HepG2 (cell line): ENCODE results near the gene METAP1D. TPM values are rescaled to one million over a fixed set of nuclear protein-coding genes. Genes with fewer than 3 reads are reported as not detected.

Experiments
- ATF4 ChIP-seq, 2 experiments: fragments of 450-650 bp in 1 of 2; sonication (generic) in 1 of 2; formaldehyde crosslinking; IDR thresholded peaks; 2 replicates each; pipeline versions ENCODE4 v1.5.0 to v1.8.0; 2020 to 2022; ENCODE audit warnings: mild to moderate bottlenecking in 1 of 2, missing genetic modification reagents in 1 of 2
- ATF5 ChIP-seq: sonication (generic); formaldehyde crosslinking; IDR thresholded peaks from 2 replicates; pipeline ENCODE4 v1.4.0; 2020; ENCODE audit warnings: mild to moderate bottlenecking, low read depth, missing genetic modification reagents
- EHMT2 ChIP-seq: fragments of 200-600 bp; sonication (generic); IDR thresholded peaks from 2 replicates; pipeline ENCODE4 v1.7.0; 2017; ENCODE audit warnings: antibody characterized with exemption, low read depth, low read length, borderline replicate concordance
- GATAD1 ChIP-seq: IDR thresholded peaks from 2 replicates; pipeline ENCODE4 v1.6.1; 2016; ENCODE audit warnings: missing genetic modification reagents, missing compliant biosample characterization
- POLR2A ChIP-seq, 2 experiments: IDR thresholded peaks; 2 replicates each; pipeline ENCODE4 v1.6.1; 2011; ENCODE audit warnings: low read depth in 2 of 2, low read length in 2 of 2, mild to moderate bottlenecking in 1 of 2, moderate library complexity in 1 of 2; ENCODE audit not compliant: insufficient read depth in 1 of 2
- TBX3 ChIP-seq: fragments of 450-650 bp; IDR thresholded peaks from 2 replicates; pipeline ENCODE4 v1.6.1; 2017; ENCODE audit warnings: antibody characterized with exemption, mild to moderate bottlenecking, inconsistent platforms, borderline replicate concordance
- ZNF232 ChIP-seq: sonication (generic); formaldehyde crosslinking; IDR thresholded peaks from 2 replicates; pipeline ENCODE4 v1.4.0; 2020; ENCODE audit warnings: missing genetic modification reagents, borderline replicate concordance
- ZNF253 ChIP-seq: sonication (generic); formaldehyde crosslinking; IDR thresholded peaks from 2 replicates; pipeline ENCODE4 v1.8.0; 2022; ENCODE audit warnings: mild to moderate bottlenecking, missing genetic modification reagents, borderline replicate concordance
- ZNF589 ChIP-seq: sonication (generic); formaldehyde crosslinking; conservative IDR thresholded peaks from 2 replicates; pipeline ENCODE4 v1.8.0; 2022; ENCODE audit warnings: mild to moderate bottlenecking, moderate library complexity, missing genetic modification reagents
- ZNF746 ChIP-seq: sonication (generic); formaldehyde crosslinking; IDR thresholded peaks from 2 replicates; pipeline ENCODE4 v1.8.0; 2022; ENCODE audit warnings: mild to moderate bottlenecking, missing genetic modification reagents
- ZNF768 ChIP-seq: sonication (generic); formaldehyde crosslinking; IDR thresholded peaks from 2 replicates; pipeline ENCODE4 v1.4.0; 2020; ENCODE audit warnings: missing genetic modification reagents
- ZSCAN25 ChIP-seq: sonication (generic); formaldehyde crosslinking; IDR thresholded peaks from 2 replicates; pipeline ENCODE4 v1.8.0; 2022; ENCODE audit warnings: mild to moderate bottlenecking, missing genetic modification reagents
- polyA plus RNA-seq, 8 experiments: library from polyadenylated mRNA; depleted of rRNA in 3 of 8; stranded (reverse) in 7 of 8; unstranded in 1 of 8; fragments of >200 nt; fragmentation: Illumina TruSeq in 4 of 8; extraction: Trizol in 4 of 8; gene quantifications; 2 replicates each; pipeline versions ENCODE4 v1.2.1 to v1.2.3, GENCODE V29; 2011 to 2016; ENCODE audit warnings: low read depth in 4 of 8, missing spikeins in 1 of 8, mixed read lengths in 1 of 8; ENCODE audit not compliant: insufficient read depth in 1 of 8
- total RNA-seq, 5 experiments: library from RNA; depleted of rRNA; stranded (reverse); fragments of >200 nt; fragmentation: Illumina TruSeq; extraction: Trizol; gene quantifications; 2 replicates each; pipeline ENCODE4 v1.2.3, GENCODE V29; 2016; ENCODE audit warnings: low read depth in 1 of 5

The METAP1D gene
- total and polyA plus RNA-seq, 2 of the 13 experiments (the other 11 are each of a cell fraction or from before 2014, with no cell fraction given) = 14.7 to 21.6 TPM

DNA sequence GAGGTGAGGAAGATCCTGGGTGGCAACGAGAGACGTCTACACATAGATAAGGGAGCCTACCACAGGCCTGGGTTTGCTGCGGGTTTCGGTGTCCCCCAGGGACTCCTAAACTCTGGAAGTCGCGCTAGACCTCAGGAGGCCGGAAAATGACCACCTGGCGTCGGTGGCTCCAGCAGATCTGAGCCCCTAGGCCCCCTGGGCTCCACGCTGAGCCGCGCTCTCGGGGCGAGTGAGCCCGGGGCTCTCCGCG is 84.6 kb downstream of the METAP1D start (continued):
- TF ChIP-seq ATF4 (CRISPR knock-in tag; IDR thresholded peaks at IDR 0.05) = no peak
- 0 out of 2 replicates have a peak, but pooled peaks have one; percentile 4 for TF ChIP-seq ZNF768 (CRISPR knock-in tag)
- no peak for TF ChIP-seq ZNF253 (CRISPR knock-in tag)
- 0 out of 2 replicates have a peak, but pooled peaks have one; percentile 25 for TF ChIP-seq ZNF746
- TF ChIP-seq TBX3 = no peak
- no peak for TF ChIP-seq ZNF232 (CRISPR knock-in tag)
- TF ChIP-seq ATF5 (CRISPR knock-in tag) = no peak
- TF ChIP-seq ZNF589 = 0 out of 2 replicates have a peak, but pooled peaks have one; percentile 2
- TF ChIP-seq EHMT2 = no peak
- TF ChIP-seq ZSCAN25 (CRISPR knock-in tag) = no peak
- no peak for TF ChIP-seq GATAD1 (CRISPR knock-in tag)
- no peak for TF ChIP-seq POLR2A (IDR thresholded peaks at IDR 0.05; ENCODE audit: insufficient read depth in 1 of 2, low read depth in 2 of 2, low read length in 2 of 2)
- TF ChIP-seq, all 625 proteins: peak for 12
